ENCODE measurements around the gene RHBDL2. TPM values are rescaled to one million over a fixed set of nuclear protein-coding genes. Genes with fewer than 3 reads are reported as not detected.
"Not testable (repeated sequence)": the region's sequence is repeated elsewhere in the genome, so short reads cannot be mapped to it uniquely, and the experiment has no call there.

Gene RHBDL2
- total and polyA plus RNA-seq, 2 donors (not counting 1 experiment from before 2014, with no cell fraction given): not detected

DNA sequence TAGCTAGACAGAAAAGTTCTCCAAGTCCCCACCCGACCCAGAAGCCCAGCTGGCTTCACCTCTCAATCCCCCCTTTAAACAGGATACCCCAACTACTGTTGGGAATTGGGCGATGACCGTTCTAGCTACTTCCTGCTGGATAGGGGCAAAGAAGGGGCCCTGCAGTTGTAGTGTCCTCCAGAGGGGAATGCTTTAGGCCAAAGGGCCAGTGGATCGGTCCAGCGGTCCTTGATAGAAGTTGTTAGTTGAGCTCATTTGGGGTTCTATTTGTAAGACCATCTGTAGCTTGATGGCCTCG, 36.6 kb upstream of the RHBDL2 start:
- H3K4me3 ChIP-seq (ENCODE audit: control extremely low read depth in 1 of 5, extremely low read depth in 1 of 5, insufficient read depth in 1 of 5, low read depth in 2 of 5, low read length in 4 of 5); H4K20me1 ChIP-seq (ENCODE audit: control insufficient read depth, insufficient read depth, low read length, poor library complexity, severe bottlenecking); H3K4me1 Mint-ChIP-seq; H3K27me3 ChIP-seq (replicated peaks in 1 of 4; ENCODE audit: control extremely low read depth in 1 of 4, control insufficient read depth in 3 of 4, insufficient read depth in 4 of 4, low read length in 3 of 4); H3K27ac Mint-ChIP-seq; H2AFZ ChIP-seq (ENCODE audit: insufficient read depth, low read depth, low read length, poor library complexity, severe bottlenecking); H3K4me3 Mint-ChIP-seq; H3K27ac ChIP-seq (ENCODE audit: low read length in 2 of 2); intact Hi-C loops (cut with micrococcal nuclease); H3K9ac ChIP-seq (ENCODE audit: low read length); H3K27me3 Mint-ChIP-seq; H3K4me2 ChIP-seq (replicated peaks; ENCODE audit: low read depth, low read length, poor library complexity, severe bottlenecking); POLR2A ChIA-PET; ATAC-seq (ENCODE audit: low read depth); H3K36me3 ChIP-seq (replicated peaks in 1 of 2; ENCODE audit: control extremely low read depth in 1 of 2, control insufficient read depth in 1 of 2, extremely low read depth in 1 of 2, insufficient read depth in 2 of 2, low read length in 1 of 2); DNase-seq; H3K79me2 ChIP-seq (ENCODE audit: control insufficient read depth, insufficient read depth, low read length); H3K4me1 ChIP-seq (ENCODE audit: control insufficient read depth in 2 of 2, insufficient read depth in 2 of 2, low read length in 2 of 2); H3K9me3 Mint-ChIP-seq (ENCODE audit: insufficient read depth): not testable (repeated sequence)
- H3K9me3 ChIP-seq (ENCODE audit: control extremely low read depth in 1 of 3, control insufficient read depth in 2 of 3, insufficient read depth in 1 of 3, low read length in 2 of 3): peaks cover 0 to 17% (median 0%) of the 10 kb centered on the region in 3 donors
- WGBS (ENCODE audit: insufficient coverage): 95% methylated on average over 4 of the region's 6 CpGs
- CTCF ChIA-PET: interaction anchor here (0.6 kb wide), 1 partner anchor 1163 kb away, joined by 4 read pairs; no protein-coding TSS in a partner anchor

DNA sequence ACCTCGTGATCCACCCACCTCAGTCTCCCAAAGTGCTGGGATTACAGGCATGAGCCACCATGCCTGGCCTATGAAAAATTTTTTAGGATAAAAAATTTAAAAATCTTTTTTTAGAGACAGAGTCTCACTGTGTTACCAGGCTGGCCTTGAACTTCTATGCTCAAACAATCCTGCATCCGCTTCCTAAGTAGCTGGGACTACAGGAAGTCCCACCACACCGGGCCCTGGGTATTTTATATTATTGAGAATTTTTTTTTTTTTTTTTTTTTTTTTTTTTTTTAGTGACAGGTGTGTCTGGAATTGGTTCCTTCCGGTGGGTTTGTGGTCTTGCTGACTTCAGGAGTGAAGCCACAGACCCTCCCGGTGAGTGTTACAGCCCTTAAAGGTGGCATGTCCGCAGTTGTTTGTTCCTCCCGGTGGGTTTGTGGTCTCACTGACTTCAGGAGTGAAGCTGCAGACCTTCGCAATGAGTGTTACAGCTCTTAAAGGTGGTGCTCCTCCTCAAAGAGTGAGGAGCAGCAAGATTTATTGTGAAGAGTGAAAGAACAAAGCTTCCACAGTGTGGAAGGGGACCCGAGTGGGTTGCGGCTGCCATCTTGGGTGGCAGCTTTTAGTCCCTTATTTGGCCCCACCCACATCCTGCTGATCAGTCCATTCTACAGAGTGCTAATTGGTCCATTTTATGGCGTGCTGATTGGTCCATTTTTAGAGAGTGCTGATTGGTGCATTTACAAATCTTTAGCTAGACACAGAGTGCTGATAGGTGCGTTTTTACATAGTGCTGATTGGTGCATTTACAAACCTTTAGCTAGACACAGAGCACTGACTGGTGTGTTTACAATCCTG, 36.0 kb upstream of the RHBDL2 start:
- H3K4me3 ChIP-seq (ENCODE audit: control extremely low read depth in 1 of 5, extremely low read depth in 1 of 5, insufficient read depth in 1 of 5, low read depth in 2 of 5, low read length in 4 of 5); H4K20me1 ChIP-seq (ENCODE audit: control insufficient read depth, insufficient read depth, low read length, poor library complexity, severe bottlenecking); H3K27ac ChIP-seq (ENCODE audit: low read length in 2 of 2); H3K4me2 ChIP-seq (replicated peaks; ENCODE audit: low read depth, low read length, poor library complexity, severe bottlenecking); DNase-seq; H2AFZ ChIP-seq (ENCODE audit: insufficient read depth, low read depth, low read length, poor library complexity, severe bottlenecking); H3K36me3 ChIP-seq (replicated peaks in 1 of 2; ENCODE audit: control extremely low read depth in 1 of 2, control insufficient read depth in 1 of 2, extremely low read depth in 1 of 2, insufficient read depth in 2 of 2, low read length in 1 of 2); ATAC-seq (ENCODE audit: low read depth); H3K27me3 Mint-ChIP-seq; H3K27ac Mint-ChIP-seq; H3K4me1 Mint-ChIP-seq; intact Hi-C loops (cut with micrococcal nuclease); H3K4me3 Mint-ChIP-seq; H3K79me2 ChIP-seq (ENCODE audit: control insufficient read depth, insufficient read depth, low read length); H3K9ac ChIP-seq (ENCODE audit: low read length); H3K9me3 Mint-ChIP-seq (ENCODE audit: insufficient read depth); H3K4me1 ChIP-seq (ENCODE audit: control insufficient read depth in 2 of 2, insufficient read depth in 2 of 2, low read length in 2 of 2); H3K27me3 ChIP-seq (replicated peaks in 1 of 4; ENCODE audit: control extremely low read depth in 1 of 4, control insufficient read depth in 3 of 4, insufficient read depth in 4 of 4, low read length in 3 of 4): not testable (repeated sequence)
- ChIA-PET POLR2A (interaction anchor here (0.6 to 0.7 kb wide), 2 partner anchors 9 to 317 kb away, joined by 3 to 4 read pairs; no protein-coding TSS in a partner anchor), CTCF (interaction anchor here (0.6 kb wide), 1 partner anchor 1164 kb away, joined by 4 read pairs; no protein-coding TSS in a partner anchor)
- H3K9me3 ChIP-seq (ENCODE audit: control extremely low read depth in 1 of 3, control insufficient read depth in 2 of 3, insufficient read depth in 1 of 3, low read length in 2 of 3): peaks cover 0 to 17% (median 0%) of the 10 kb centered on the region in 3 donors
- WGBS (ENCODE audit: insufficient coverage): 58% methylated on average over 6 of the region's 12 CpGs

Data from B cell (primary cell).